MM.1S (cell line): ENCODE measurements around the gene C7.

ENCODE experiments used
- DNase-seq: peaks from one replicate; pipeline ENCODE4 v3.0.0-alpha.2; 2015
- H2AFZ ChIP-seq: fragments of 300-600 bp; sonication (generic); 2 replicates; pipeline ENCODE4 v1.6.0; 2016; ENCODE audit warnings: antibody characterized with exemption, low read length
- H3F3A ChIP-seq: fragments of 300-600 bp; sonication (generic); 2 replicates; pipeline ENCODE4 v1.6.1; 2016; ENCODE audit warnings: mild to moderate bottlenecking, antibody characterized with exemption, low read length, moderate library complexity, mixed read lengths; ENCODE audit not compliant: insufficient read depth
- H3K27ac ChIP-seq: fragments of 300-600 bp; sonication (generic); 2 replicates; pipeline ENCODE4 v1.5.1; 2016; ENCODE audit warnings: mild to moderate bottlenecking, low read length
- H3K27me3 ChIP-seq: fragments of 300-600 bp; sonication (generic); replicated peaks from 2 replicates; pipeline ENCODE4 v1.6.0; 2016; ENCODE audit warnings: low read length; ENCODE audit not compliant: insufficient read depth
- H3K36me3 ChIP-seq: fragments of 300-600 bp; sonication (generic); replicated peaks from 2 replicates; pipeline ENCODE4 v1.6.1; 2016; ENCODE audit warnings: mild to moderate bottlenecking, low read length, mixed read lengths; ENCODE audit not compliant: insufficient read depth
- H3K4me1 ChIP-seq: fragments of 300-600 bp; sonication (generic); 2 replicates; pipeline ENCODE4 v1.6.1; 2016; ENCODE audit warnings: low read length, mixed read lengths
- H3K4me2 ChIP-seq: fragments of 300-600 bp; sonication (generic); 2 replicates; pipeline ENCODE4 v1.6.0; 2016; ENCODE audit warnings: low read depth, low read length
- H3K4me3 ChIP-seq: fragments of 300-600 bp; sonication (generic); 2 replicates; pipeline ENCODE4 v1.5.1; 2016; ENCODE audit warnings: low read length, mixed read lengths
- H3K79me2 ChIP-seq: fragments of 300-600 bp; sonication (generic); 2 replicates; pipeline ENCODE4 v1.6.1; 2016; ENCODE audit warnings: mixed run types, low read length, mixed read lengths
- H3K9ac ChIP-seq: fragments of 300-600 bp; sonication (generic); 2 replicates; pipeline ENCODE4 v1.6.1; 2016; ENCODE audit warnings: low read length, mixed read lengths
- H3K9me2 ChIP-seq: fragments of 300-600 bp; sonication (generic); replicated peaks from 2 replicates; pipeline ENCODE4 v1.6.1; 2016; ENCODE audit warnings: mild to moderate bottlenecking, low read length, mixed read lengths; ENCODE audit not compliant: insufficient read depth
- H3K9me3 ChIP-seq: fragments of 300-600 bp; sonication (generic); replicated peaks from 2 replicates; pipeline ENCODE4 v1.6.1; 2016; ENCODE audit warnings: mild to moderate bottlenecking, low read length, mixed read lengths; ENCODE audit not compliant: insufficient read depth
- H4K20me1 ChIP-seq: fragments of 300-600 bp; sonication (generic); 2 replicates; pipeline ENCODE4 v1.6.1; 2016; ENCODE audit warnings: mild to moderate bottlenecking, low read length, moderate library complexity, mixed read lengths; ENCODE audit not compliant: insufficient read depth
- CTCF ChIP-seq: fragments of 300-600 bp; sonication (generic); IDR thresholded peaks from 2 replicates; pipeline ENCODE4 v1.5.1; 2016; ENCODE audit warnings: antibody characterized with exemption, low read length, mixed read lengths
- EZH2 ChIP-seq: fragments of 300-600 bp; sonication (generic); optimal IDR thresholded peaks from 2 replicates; pipeline ENCODE3; 2017; ENCODE audit warnings: low read depth, mild to moderate bottlenecking, antibody characterized with exemption, low read length, mixed read lengths
- EZH2phosphoT487 ChIP-seq: fragments of 300-600 bp; sonication (generic); IDR thresholded peaks from 2 replicates; pipeline ENCODE4 v1.6.1; 2018; ENCODE audit warnings: antibody characterized with exemption, low read length

Gene C7

GRCh38 chr5:40988746-40989510, 79.6 kb downstream of the C7 start:
- no peaks in the 10 kb centered on the region for H3F3A ChIP-seq
- no peaks in the 10 kb centered on the region for H3K9me2 ChIP-seq
- H3K4me3 ChIP-seq: no peak overlapping the region
- H3K4me2 ChIP-seq: no peak overlapping the region
- no peak for DNase-seq
- no peaks in the 10 kb centered on the region for H4K20me1 ChIP-seq
- H3K9ac ChIP-seq: no peak overlapping the region
- H2AFZ ChIP-seq: no peak overlapping the region
- no peaks in the 10 kb centered on the region for H3K4me1 ChIP-seq
- H3K36me3 ChIP-seq: no peaks in the 10 kb centered on the region
- H3K79me2 ChIP-seq: no peaks in the 10 kb centered on the region
- TF ChIP-seq EZH2 (no peak), EZH2phosphoT487 (no peak), CTCF (no peak)
- H3K27me3 ChIP-seq: no peaks in the 10 kb centered on the region
- H3K9me3 ChIP-seq: no peaks in the 10 kb centered on the region
- no peak overlapping the region for H3K27ac ChIP-seq

GRCh38 chr5:40991168-40991980, 82.1 kb downstream of the C7 start:
- no peak overlapping the region for H3K4me2 ChIP-seq
- no peak overlapping the region for H2AFZ ChIP-seq
- TF ChIP-seq CTCF (no peak), EZH2 (no peak), EZH2phosphoT487 (no peak)

GRCh38 chr5:40991981-40992559, 82.8 kb downstream of the C7 start:
- no peaks in the 10 kb centered on the region for H4K20me1 ChIP-seq
- no peaks in the 10 kb centered on the region for H3F3A ChIP-seq
- H3K79me2 ChIP-seq: no peaks in the 10 kb centered on the region
- H3K36me3 ChIP-seq: no peaks in the 10 kb centered on the region
- H3K9me2 ChIP-seq: no peaks in the 10 kb centered on the region
- H3K27me3 ChIP-seq: no peaks in the 10 kb centered on the region
- no peaks in the 10 kb centered on the region for H3K9me3 ChIP-seq
- no peak overlapping the region for H3K4me2 ChIP-seq
- TF ChIP-seq EZH2phosphoT487: no peak
- no peak for TF ChIP-seq EZH2
- no peak for TF ChIP-seq CTCF
- no peak overlapping the region for H3K4me3 ChIP-seq
- H3K27ac ChIP-seq: no peak overlapping the region
- H2AFZ ChIP-seq: no peak overlapping the region
- no peak for DNase-seq
- H3K4me1 ChIP-seq: no peaks in the 10 kb centered on the region
- no peak overlapping the region for H3K9ac ChIP-seq

More at GRCh38 chr5:40991168-40991980, 82.1 kb downstream of the C7 start:
- no peak for DNase-seq
- Histone ChIP-seq H3K36me3 (no peaks in the 10 kb centered on the region), H3K9me2 (no peaks in the 10 kb centered on the region), H3K27me3 (no peaks in the 10 kb centered on the region), H3K79me2 (no peaks in the 10 kb centered on the region), H3K4me3 (no peak overlapping the region), H3K4me1 (no peaks in the 10 kb centered on the region), H3K27ac (no peak overlapping the region), H4K20me1 (no peaks in the 10 kb centered on the region), H3K9me3 (no peaks in the 10 kb centered on the region), H3K9ac (no peak overlapping the region), H3F3A (no peaks in the 10 kb centered on the region)
